IPS DF 6.9 (cell line): ENCODE measurements around the gene RNF126.

Source experiments
- DNase-seq: peaks from one replicate; pipeline ENCODE4 v3.0.0-alpha.2; 2013; ENCODE audit warnings: low read depth, low spot score
- H3K27ac ChIP-seq: one replicate; pipeline ENCODE4 v1.5.1; 2013; ENCODE audit warnings: low read length, control low read depth
- H3K27me3 ChIP-seq: 2 replicates; pipeline ENCODE4 v1.6.1; 2013; ENCODE audit warnings: mild to moderate bottlenecking, low read length; ENCODE audit not compliant: control insufficient read depth, insufficient read depth
- H3K36me3 ChIP-seq: 2 replicates; pipeline ENCODE4 v1.6.1; 2013; ENCODE audit warnings: low read length; ENCODE audit not compliant: control insufficient read depth, insufficient read depth
- H3K4me1 ChIP-seq: 2 replicates; pipeline ENCODE4 v1.6.1; 2013; ENCODE audit warnings: low read length; ENCODE audit not compliant: control insufficient read depth, insufficient read depth
- H3K4me3 ChIP-seq: 2 replicates; pipeline ENCODE4 v1.5.1; 2013; ENCODE audit warnings: mild to moderate bottlenecking, low read length
- H3K9me3 ChIP-seq: 2 replicates; pipeline ENCODE4 v1.6.1; 2013; ENCODE audit warnings: low read length, inconsistent platforms; ENCODE audit not compliant: control insufficient read depth, insufficient read depth
- WGBS: extraction: QIAGEN DNeasy Blood & Tissue Kit; methylation state at CpG from one replicate; pipeline ENCODE4 v1.1.7; 2013; ENCODE audit warnings: mixed read lengths, missing lambda C conversion rate; ENCODE audit not compliant: insufficient read length, insufficient coverage; 5-methylcytosine and 5-hydroxymethylcytosine counted together

Gene RNF126

DNA sequence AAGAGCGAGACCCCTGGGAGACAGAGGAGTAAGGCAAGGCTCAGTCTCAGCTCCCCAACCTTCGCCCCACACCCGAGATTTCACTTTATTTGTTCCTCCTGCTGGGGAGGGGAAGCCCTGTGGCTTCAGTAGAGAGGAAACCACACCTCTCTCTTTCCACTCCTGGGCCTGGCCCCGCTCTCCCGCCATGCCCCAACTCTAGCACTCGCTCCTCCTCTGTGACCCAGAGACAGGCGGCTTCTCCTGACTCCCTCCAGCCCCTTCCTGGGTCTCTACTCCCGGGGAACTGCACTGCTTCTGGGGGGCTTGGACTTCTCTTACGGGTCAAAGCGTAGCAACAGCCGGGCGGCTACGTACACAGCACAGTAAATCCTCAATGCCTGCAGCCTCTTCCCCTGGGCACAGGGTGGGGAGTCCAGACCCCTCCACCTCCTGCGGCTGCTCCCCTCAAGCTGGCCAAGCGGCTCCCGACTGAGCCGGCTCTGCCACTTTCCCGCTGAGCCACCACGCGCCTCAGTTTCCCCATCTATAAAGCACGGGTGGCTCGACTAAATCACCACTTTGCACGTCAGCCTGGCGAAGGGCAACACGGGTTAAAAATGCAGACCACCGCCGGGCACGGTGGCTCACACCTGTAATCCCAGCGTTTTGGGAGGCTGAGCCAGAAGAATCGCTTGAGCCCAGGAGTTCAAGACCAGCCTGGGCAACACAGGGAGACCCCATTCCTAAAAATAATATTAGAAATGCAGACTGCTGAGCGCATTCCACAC lies 1.4 kb downstream of the RNF126 start:
- Histone ChIP-seq H3K27ac (no peak overlapping the region), H3K36me3 (no peaks in the 10 kb centered on the region; the same call in 1 of the 2 replicates), H3K4me1 (peaks cover 2% of the 10 kb centered on the region; the same call in 1 of the 2 replicates)

DNA sequence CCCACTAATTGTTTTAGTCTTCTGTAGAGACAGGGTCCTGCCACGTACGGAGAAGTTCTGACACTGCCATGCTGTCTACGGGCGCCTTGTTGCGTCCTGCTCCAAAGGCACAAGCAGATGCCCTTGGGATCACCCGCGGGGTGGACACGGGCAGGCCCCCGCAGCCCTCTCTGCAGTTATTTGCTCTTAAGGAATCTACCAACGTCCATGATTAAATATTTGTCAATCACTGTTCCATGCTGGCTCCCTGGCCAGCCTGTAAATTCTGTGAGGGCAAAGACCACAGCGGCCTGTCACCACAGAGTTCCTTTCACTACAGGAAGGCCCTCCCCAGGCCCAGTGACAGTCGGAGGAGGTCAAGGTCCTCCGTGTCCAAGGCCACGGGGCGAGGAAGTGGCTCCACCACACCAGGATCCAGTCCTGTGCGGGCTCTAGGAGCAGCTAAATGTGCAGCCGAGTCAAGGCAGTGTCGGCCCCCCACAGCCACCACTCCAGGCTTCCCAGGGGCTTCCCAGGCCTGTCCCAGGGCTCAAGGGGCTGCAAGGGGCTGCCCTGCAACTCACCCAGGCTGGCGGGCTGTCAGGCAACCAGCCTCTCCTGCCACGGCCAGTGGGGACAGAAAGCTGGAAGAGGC lies 2.1 kb downstream of the RNF126 start:
- no peak for DNase-seq
- no peak overlapping the region for H3K4me3 ChIP-seq
- WGBS = no CpG with 5 or more reads among the region's 20 CpGs
- H3K27me3 ChIP-seq = no peaks in the 10 kb centered on the region
- no peak overlapping the region for H3K27ac ChIP-seq
- no peaks in the 10 kb centered on the region; the same call in 1 of the 2 replicates for H3K36me3 ChIP-seq
- no peaks in the 10 kb centered on the region for H3K9me3 ChIP-seq
- H3K4me1 ChIP-seq = peaks cover 2% of the 10 kb centered on the region; the same call in 1 of the 2 replicates

More for the DNA sequence above, 1.4 kb downstream of the RNF126 start:
- DNase-seq = no peak
- H3K27me3 ChIP-seq = no peaks in the 10 kb centered on the region
- no CpG with 5 or more reads among the region's 31 CpGs for WGBS
- H3K9me3 ChIP-seq = no peaks in the 10 kb centered on the region
- peak overlapping the region; percentile 93; the same call in 1 of the 2 replicates for H3K4me3 ChIP-seq

DNA sequence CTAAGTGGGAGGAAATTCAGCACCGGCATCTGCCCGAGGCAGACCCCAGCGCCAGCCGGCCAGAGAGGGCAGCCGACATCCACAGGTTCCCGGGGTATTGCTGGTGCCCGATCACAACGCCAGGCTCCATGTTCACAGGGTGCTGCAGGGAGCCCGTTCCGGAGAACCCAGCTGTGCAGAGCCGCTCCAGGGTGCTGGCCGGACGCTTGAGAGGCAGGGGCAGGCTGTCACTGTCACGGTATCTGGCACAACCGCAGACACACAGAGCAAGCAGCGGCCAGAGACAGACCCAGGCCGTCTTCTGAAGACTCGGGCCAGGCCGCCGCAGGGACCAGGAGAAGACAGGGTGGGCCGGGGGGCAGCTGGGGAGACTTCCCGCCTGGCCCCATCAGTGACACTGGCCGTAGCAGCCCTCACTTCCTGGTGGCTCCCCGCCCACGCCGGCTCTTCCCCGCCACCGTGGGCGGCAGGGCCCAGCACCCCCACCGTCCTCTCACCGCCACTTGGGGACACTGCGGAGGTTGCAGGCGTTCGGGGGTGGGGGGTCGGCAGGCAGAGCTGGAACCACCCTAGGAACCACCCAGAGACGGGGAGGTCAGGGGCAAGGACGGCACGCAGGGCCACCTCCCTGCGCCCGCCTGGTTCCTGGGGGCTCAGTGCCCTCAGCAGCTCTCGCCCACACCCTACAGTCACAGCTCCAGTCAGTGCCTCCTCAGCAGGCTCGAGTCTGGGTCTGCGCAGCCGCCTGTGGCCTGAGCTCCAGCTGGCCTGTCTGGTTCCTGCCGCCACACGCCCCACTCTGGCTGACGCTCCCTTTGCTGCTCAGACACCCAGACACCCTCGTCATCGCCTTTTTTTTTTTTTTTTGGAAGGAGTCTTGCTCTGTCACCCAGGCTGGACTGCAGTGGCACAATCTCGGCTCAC lies 3.8 kb downstream of the RNF126 start:
- Histone ChIP-seq H3K4me3 (no peak overlapping the region), H3K27ac (no peak overlapping the region), H3K36me3 (no peaks in the 10 kb centered on the region; the same call in 1 of the 2 replicates), H3K4me1 (no peaks in the 10 kb centered on the region; the same call in 1 of the 2 replicates), H3K27me3 (no peaks in the 10 kb centered on the region), H3K9me3 (no peaks in the 10 kb centered on the region)
- WGBS = no CpG with 5 or more reads among the region's 50 CpGs
- DNase-seq = no peak

DNA sequence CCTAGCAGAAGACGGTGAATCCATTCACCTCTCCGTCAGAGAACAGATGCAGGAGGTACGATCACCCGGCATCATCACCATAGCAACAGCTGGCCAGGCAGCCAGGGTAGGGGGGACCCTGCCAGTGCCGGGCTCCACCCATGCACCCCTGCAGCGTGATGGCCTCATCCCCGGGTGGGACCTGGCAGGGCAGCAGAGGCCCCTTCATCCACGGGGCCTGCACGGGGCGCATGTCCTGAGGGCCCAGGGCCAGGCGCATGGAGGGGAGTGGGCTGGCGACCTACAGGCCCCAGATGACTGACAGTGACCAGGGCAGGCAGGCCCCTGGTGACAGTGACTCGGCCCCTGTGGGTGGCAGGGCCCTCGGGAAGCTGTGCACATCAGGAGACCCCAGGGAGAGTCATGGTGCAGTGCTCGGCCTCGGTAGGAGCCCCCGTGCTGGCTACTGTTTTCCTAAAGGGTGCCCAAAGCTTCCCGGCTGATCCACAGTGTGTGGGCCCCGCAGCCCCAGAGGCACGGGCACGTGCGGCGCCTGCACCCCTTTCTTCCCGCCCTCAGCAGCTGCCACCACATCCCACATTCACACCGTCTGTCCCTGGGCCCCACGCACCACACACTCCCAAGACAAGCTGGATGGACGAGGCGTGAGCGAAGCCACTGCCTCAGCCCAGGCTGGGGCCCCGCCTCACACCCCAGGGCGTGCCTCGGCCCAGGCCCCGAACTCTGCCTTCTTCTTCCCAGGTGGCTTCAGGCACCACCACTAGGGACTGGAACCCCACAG lies 4.8 kb downstream of the RNF126 start:
- no CpG with 5 or more reads among the region's 33 CpGs for WGBS
- no peaks in the 10 kb centered on the region for H3K9me3 ChIP-seq
- no peaks in the 10 kb centered on the region for H3K27me3 ChIP-seq
- DNase-seq = no peak
- no peaks in the 10 kb centered on the region; the same call in 1 of the 2 replicates for H3K4me1 ChIP-seq
- H3K36me3 ChIP-seq = peaks cover under 1% of the 10 kb centered on the region; the same call in 1 of the 2 replicates
- no peak overlapping the region for H3K4me3 ChIP-seq
- no peak overlapping the region for H3K27ac ChIP-seq

DNA sequence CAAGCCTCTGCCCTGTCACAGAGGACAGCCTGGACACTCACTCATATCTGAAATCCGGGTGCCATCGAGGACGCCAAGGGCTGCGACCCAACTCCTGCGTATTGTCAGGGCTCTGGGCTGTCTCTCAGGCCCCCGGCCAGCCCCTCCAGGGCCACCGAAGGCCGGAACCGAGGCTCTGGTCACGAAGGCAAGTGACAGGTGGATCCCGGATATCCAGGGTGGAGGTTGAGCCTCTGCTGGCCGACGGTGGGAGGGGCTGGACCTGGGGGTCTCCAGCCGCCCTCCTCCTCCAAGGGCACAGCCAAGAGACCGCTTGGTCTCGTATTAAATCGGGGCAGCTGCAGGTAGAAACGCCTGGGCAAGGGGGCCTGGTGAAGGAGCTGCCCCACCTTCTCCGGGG lies 5.4 kb downstream of the RNF126 start:
- no CpG with 5 or more reads among the region's 19 CpGs for WGBS
- no peak overlapping the region for H3K27ac ChIP-seq
- DNase-seq = no peak
- H3K36me3 ChIP-seq = peaks cover 5% of the 10 kb centered on the region; the same call in 1 of the 2 replicates
- H3K4me1 ChIP-seq = no peaks in the 10 kb centered on the region; the same call in 1 of the 2 replicates
- H3K9me3 ChIP-seq = no peaks in the 10 kb centered on the region
- H3K27me3 ChIP-seq = no peaks in the 10 kb centered on the region
- H3K4me3 ChIP-seq = no peak overlapping the region

DNA sequence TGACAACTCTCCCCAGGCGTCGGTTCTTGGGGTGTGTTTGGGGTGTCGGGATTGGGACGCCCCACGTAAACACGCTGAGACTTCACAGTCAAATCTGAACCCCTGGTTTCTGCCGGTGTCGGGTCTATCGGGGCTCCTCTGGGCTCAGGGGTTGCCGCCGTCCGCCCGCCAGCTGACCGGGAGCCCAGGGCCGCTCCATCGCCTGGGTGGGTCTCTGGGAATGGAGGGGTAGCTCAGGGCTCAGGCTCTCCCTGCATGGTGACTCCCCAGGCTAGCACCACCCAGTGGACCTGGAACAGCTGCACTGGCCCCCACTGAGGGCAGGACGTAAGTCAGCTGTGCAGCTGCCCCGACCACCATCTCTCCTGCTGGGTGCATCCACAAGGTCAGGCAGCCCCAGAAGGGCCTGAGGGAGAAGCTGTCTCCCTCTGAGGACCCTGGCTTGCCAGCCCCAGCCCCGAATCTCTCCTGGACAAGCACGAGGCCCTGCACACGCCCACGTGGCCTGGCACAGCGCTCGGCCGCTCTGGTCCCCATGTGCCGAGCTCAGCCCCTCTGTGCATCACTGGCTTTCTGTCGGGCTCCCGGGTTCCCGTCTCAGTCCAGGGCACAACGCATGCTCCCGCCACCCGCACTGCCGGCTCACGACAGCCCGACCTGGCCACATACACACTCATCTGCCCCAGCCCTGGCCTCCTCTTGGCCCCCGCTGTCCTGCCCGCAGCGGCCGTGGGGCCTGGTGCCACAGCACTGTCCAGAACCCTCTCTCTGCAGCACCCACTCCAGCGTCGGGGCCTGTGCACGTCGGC lies 6.1 kb downstream of the RNF126 start:
- Histone ChIP-seq H3K27ac (no peak overlapping the region), H3K36me3 (peaks cover 5% of the 10 kb centered on the region; the same call in 1 of the 2 replicates), H3K4me1 (no peaks in the 10 kb centered on the region; the same call in 1 of the 2 replicates), H3K9me3 (no peaks in the 10 kb centered on the region), H3K4me3 (no peak overlapping the region), H3K27me3 (no peaks in the 10 kb centered on the region)
- no CpG with 5 or more reads among the region's 43 CpGs for WGBS
- DNase-seq = no peak

DNA sequence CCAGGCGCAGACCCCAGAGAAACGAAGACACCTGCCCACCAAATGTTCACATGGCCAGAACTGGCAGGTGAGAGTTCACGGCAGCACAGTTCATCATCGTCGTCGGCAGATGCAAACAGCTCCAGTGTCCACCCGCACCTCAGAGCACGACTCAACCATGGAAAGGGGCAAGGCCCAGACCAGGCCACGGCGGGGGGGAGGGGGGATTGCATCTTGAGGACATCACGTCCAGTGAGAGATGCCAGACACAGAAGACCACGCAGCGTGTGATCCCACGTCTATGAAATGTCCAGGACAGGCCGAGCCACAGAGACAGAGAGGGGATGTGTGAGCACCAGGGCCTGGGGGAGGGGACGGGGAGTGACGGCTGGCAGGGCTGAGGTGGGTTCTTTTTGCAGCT lies 7.3 kb downstream of the RNF126 start:
- H3K4me1 ChIP-seq = no peaks in the 10 kb centered on the region; the same call in 1 of the 2 replicates
- no peak overlapping the region for H3K27ac ChIP-seq
- no CpG with 5 or more reads among the region's 17 CpGs for WGBS
- no peak for DNase-seq
- no peaks in the 10 kb centered on the region for H3K27me3 ChIP-seq
- H3K36me3 ChIP-seq = peaks cover 9% of the 10 kb centered on the region; the same call in 1 of the 2 replicates
- no peaks in the 10 kb centered on the region for H3K9me3 ChIP-seq
- no peak overlapping the region for H3K4me3 ChIP-seq

DNA sequence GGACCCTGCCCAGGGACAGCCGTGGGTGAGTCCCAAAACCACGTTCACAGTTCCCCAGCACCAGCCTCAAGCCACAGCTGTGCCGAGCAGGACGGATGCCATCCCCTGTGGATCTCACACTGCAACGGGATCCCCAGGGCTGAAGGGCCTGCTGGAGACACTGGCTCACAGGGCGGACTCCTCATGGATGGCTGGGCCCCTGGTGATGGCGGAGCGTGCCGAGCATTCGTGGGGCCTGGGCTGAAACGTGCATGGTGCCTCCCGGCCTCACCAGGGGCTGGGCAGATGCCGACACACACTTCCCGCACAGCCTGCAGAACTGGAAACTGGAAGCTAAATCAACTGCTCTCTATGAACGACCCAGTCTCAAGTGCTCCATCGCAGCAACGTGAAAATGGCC lies 9.6 kb downstream of the RNF126 start:
- Histone ChIP-seq H3K4me3 (no peak overlapping the region), H3K36me3 (peaks cover 13% of the 10 kb centered on the region), H3K27ac (no peak overlapping the region), H3K27me3 (no peaks in the 10 kb centered on the region), H3K4me1 (no peaks in the 10 kb centered on the region; the same call in 1 of the 2 replicates), H3K9me3 (no peaks in the 10 kb centered on the region)
- no peak for DNase-seq
- no CpG with 5 or more reads among the region's 17 CpGs for WGBS
